GM10266 (cell line): Measurements from ENCODE around the gene PDE4B.

Experiments used
- DNase-seq: peaks from one replicate; pipeline ENCODE4 v3.0.0; 2012; ENCODE audit errors: extremely low spot score
- CTCF ChIP-seq: IDR thresholded peaks from 2 replicates; pipeline ENCODE4 v1.5.1; 2012; ENCODE audit warnings: mild to moderate bottlenecking, low read depth; ENCODE audit not compliant: control insufficient read depth, insufficient read depth; ENCODE audit errors: missing control alignments

PDE4B gene

DNA sequence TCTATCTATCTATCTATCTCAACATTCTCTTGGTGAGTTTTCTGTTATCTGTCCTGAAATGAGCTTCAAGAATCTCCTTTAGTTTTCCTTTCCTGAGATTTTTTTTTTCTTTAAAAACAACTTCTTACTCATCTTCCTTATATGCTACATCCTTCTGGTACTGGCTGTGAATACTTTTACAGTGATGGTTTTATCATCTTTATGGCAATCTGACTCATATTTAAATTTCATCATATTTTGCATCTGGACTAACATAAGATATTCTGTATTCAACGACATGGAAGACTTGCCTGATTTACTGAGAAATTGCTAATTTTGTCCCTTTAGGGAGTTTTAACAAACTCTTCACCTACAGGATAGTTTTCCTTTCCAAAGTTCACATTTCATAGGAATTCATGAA lies 33.0 kb downstream of the PDE4B start:
- no peak for TF ChIP-seq CTCF
- no peak for DNase-seq

DNA sequence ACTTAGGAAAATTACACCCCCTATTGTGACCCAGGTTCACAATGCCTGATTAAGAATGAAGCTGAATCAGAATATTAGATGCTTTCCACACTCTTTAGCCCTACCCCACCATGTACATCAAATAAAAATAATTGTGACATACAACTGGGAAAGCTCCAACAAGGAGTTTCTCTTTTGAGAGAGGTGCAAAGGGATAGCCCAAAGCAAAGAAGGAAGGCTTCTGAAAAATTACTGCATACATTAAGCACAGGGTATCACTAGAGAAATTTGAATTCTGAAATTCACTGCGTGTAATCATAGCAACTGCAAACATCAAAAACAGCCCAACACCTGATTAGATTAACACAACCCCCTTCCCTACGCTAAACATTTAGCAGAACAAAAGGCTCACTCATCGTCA lies 34.1 kb downstream of the PDE4B start:
- TF ChIP-seq CTCF = no peak
- DNase-seq = no peak

GRCh38 chr1:65827346-65827745 lies 34.7 kb downstream of the PDE4B start:
- DNase-seq = no peak
- TF ChIP-seq CTCF = no peak

- no peak for DNase-seq
- TF ChIP-seq CTCF = no peak
Observed at GRCh38 chr1:65830306-65830705, 37.6 kb downstream of the PDE4B start.

DNA sequence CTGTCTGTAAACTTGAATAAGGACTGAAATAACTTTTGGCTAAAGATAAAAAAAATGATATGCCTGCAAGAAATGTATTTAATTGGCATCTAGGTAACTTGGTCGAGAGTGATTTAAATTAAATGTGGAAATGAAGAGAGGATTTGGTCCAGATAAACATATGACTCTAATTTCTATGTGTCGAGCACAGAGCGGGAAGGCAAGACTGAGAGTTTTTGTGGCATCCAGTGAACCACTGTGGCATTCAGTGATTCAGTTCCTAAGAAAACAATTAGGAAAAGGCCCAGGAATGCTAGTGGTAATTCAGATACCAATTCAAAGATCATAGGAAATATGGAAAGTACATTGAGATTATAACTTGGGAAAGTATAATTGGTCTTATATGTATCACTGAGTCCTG lies 39.6 kb downstream of the PDE4B start:
- DNase-seq = no peak

GRCh38 chr1:65836686-65837085 lies 44.0 kb downstream of the PDE4B start:
- DNase-seq = no peak
- TF ChIP-seq CTCF = no peak

More for the DNA sequence above, 39.6 kb downstream of the PDE4B start:
- TF ChIP-seq CTCF = no peak

DNA sequence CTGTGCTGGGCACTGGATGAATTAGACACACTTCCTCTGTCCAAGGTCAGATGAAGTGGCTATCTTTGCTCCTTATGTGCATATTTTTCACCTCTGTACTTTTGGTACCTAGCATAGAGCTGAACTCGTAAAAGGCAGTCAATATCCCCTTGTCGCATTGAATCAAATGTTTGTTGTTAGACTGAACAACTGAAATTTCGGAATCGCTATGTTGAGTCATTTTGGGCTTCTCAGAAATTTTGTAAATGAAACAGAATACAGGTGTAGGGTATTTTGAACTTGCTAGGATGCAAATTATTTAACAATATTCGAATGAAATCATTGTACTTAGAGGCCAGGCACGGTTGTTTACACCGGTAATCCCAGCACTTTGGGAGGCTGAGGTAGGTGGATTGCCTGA lies 48.0 kb downstream of the PDE4B start:
- TF ChIP-seq CTCF = no peak
- no peak for DNase-seq
